Neutrophil (primary cell): ENCODE results near the gene PCNT.
A peak's percentile ranks its signal among the peaks of the same experiment; 100 is the strongest.

Source experiments
- H3K27ac ChIP-seq: fragments of 200-600 bp; sonication (generic); 2 replicates; pipeline ENCODE4 v1.5.1; 2016; ENCODE audit warnings: mild to moderate bottlenecking, moderate library complexity
- H3K27me3 ChIP-seq: fragments of 200-600 bp; sonication (generic); 2 replicates; pipeline ENCODE4 v1.6.0; 2016; ENCODE audit warnings: mild to moderate bottlenecking
- H3K36me3 ChIP-seq: fragments of 200-600 bp; sonication (generic); 2 replicates; pipeline ENCODE4 v1.5.1; 2017
- H3K4me1 ChIP-seq, 2 experiments: fragments of 200-600 bp in 1 of 2; sonication (generic) in 1 of 2; 1 replicate in 1 of 2; 2 replicates in 1 of 2; pipeline versions ENCODE4 v1.5.1 to v1.6.1; 2013 to 2016; ENCODE audit warnings: low read depth in 1 of 2, low read length in 1 of 2, mild to moderate bottlenecking in 1 of 2, moderate library complexity in 1 of 2; ENCODE audit not compliant: control insufficient read depth in 1 of 2, insufficient read depth in 1 of 2
- H3K4me3 ChIP-seq, 2 experiments: fragments of 200-600 bp in 1 of 2; sonication (generic) in 1 of 2; 1 replicate in 1 of 2; 2 replicates in 1 of 2; pipeline ENCODE4 v1.5.1; 2013 to 2016; ENCODE audit warnings: low read depth in 1 of 2, low read length in 1 of 2, mild to moderate bottlenecking in 1 of 2, moderate library complexity in 1 of 2
- H3K9me3 ChIP-seq: fragments of 200-600 bp; sonication (generic); 2 replicates; pipeline ENCODE4 v1.5.1; 2016
- TF ChIP-seq, protein P1 (sequence below): fragments of 200-600 bp; sonication (generic); IDR thresholded peaks from 2 replicates; pipeline ENCODE4 v1.5.1; 2016; ENCODE audit warnings: antibody characterized with exemption

Gene PCNT

DNA sequence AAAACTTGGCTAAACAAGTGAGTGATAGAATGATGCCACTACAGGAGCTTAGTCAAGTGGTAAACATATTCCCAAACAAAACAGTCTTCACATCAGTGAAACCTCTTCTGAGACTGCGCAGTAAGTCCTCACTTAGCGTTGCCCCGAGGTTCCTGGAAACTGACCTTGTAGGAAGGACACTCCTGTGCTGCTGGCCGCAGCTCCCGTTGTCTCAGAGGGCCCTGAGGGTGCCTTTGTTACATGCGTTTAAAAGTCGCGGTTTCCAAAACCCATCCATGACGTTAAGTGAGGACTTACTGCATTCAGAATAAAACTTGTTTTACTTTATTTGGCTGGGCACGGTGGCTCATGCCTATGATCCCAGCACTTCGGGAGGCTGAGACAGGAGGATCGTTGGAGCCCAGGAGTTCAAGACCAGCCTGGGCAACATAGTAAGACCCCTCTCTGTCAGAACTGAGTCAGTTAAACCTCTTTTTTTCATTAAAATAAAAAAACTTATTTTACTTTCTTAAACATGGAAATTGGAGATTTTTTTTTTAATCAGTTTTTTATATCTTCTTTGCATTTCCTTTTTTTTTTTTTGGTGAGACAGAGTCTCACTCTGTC lies 98.8 kb downstream of the PCNT start:
- Histone ChIP-seq H3K27ac (no peak overlapping the region), H3K36me3 (peaks cover 64% of the 10 kb centered on the region), H3K4me3 (no peak overlapping the region), H3K4me1 (peaks cover 4% of the 10 kb centered on the region in 2 experiments), H3K9me3 (no peaks in the 10 kb centered on the region), H3K27me3 (no peaks in the 10 kb centered on the region)
- TF ChIP-seq, protein P1, sequence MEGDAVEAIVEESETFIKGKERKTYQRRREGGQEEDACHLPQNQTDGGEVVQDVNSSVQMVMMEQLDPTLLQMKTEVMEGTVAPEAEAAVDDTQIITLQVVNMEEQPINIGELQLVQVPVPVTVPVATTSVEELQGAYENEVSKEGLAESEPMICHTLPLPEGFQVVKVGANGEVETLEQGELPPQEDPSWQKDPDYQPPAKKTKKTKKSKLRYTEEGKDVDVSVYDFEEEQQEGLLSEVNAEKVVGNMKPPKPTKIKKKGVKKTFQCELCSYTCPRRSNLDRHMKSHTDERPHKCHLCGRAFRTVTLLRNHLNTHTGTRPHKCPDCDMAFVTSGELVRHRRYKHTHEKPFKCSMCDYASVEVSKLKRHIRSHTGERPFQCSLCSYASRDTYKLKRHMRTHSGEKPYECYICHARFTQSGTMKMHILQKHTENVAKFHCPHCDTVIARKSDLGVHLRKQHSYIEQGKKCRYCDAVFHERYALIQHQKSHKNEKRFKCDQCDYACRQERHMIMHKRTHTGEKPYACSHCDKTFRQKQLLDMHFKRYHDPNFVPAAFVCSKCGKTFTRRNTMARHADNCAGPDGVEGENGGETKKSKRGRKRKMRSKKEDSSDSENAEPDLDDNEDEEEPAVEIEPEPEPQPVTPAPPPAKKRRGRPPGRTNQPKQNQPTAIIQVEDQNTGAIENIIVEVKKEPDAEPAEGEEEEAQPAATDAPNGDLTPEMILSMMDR: no peak

- H3K27me3 ChIP-seq: no peaks in the 10 kb centered on the region
- TF ChIP-seq, protein P1: no peak
- no peak overlapping the region for H3K4me3 ChIP-seq
- H3K9me3 ChIP-seq: no peaks in the 10 kb centered on the region
- peaks cover 64% of the 10 kb centered on the region for H3K36me3 ChIP-seq
- peak overlapping the region; percentile 50 for H3K27ac ChIP-seq
- H3K4me1 ChIP-seq: peaks cover 4% of the 10 kb centered on the region in 2 experiments
Measured at GRCh38 chr21:46423546-46424038, 99.6 kb downstream of the PCNT start.

- Histone ChIP-seq H3K4me3 (no peak overlapping the region), H3K36me3 (peaks cover 65% of the 10 kb centered on the region), H3K27ac (peak overlapping the region; percentile 36), H3K4me1 (peaks cover 4% of the 10 kb centered on the region in 2 experiments), H3K27me3 (no peaks in the 10 kb centered on the region), H3K9me3 (no peaks in the 10 kb centered on the region)
- TF ChIP-seq, protein P1: no peak
Measured at GRCh38 chr21:46424039-46424591, 100.2 kb downstream of the PCNT start.

DNA sequence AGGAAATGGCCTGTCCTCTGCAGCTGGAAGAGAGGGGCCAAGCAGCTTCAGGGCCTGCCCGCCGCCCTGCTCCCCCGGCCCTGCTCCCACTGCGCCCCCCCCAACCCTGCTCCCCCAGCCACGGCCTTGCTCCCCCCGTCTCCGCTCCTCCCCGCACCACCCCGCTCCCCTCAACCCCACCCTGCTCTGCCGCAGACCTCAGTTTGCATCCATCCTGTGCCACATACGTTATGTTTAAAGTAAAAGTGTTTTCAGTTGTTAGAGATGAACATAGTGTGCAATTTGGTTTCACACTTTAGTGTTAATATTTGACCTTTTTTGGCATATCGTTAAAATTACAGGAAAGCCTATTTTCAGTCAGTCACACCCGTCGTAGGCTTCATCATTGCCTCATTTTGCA lies 100.7 kb downstream of the PCNT start:
- Histone ChIP-seq H3K27ac (no peak overlapping the region), H3K4me1 (peaks cover 4% of the 10 kb centered on the region in 2 experiments), H3K36me3 (peaks cover 63% of the 10 kb centered on the region), H3K4me3 (no peak overlapping the region), H3K9me3 (no peaks in the 10 kb centered on the region), H3K27me3 (no peaks in the 10 kb centered on the region)
- TF ChIP-seq, protein P1: no peak

DNA sequence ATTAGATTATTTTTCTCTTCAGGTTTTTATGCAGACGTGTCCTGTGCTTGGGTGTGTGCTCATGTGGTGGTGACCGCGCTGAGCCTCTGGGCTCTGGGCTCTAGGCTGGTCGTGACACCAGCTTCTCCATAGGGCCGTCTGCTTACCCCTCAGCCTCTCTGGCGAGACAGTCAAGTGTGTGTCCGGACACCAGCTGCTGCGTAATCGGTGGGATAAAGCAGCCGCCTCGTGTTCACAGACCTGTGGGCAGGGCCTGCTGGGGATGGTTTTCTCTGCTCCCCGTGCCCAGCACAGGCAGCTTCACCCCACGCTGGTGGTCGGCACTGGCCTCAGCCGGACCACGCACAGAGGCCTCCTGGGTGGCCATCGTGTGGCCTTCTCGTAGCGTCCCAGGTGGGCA lies 101.1 kb downstream of the PCNT start:
- TF ChIP-seq, protein P1: no peak
- no peaks in the 10 kb centered on the region for H3K9me3 ChIP-seq
- H3K4me1 ChIP-seq: peaks cover 4% of the 10 kb centered on the region in 2 experiments
- peaks cover 64% of the 10 kb centered on the region for H3K36me3 ChIP-seq
- H3K4me3 ChIP-seq: no peak overlapping the region
- no peak overlapping the region for H3K27ac ChIP-seq
- no peaks in the 10 kb centered on the region for H3K27me3 ChIP-seq
